ENCODE data around the gene LYL1.

The LYL1 gene

GRCh38 chr19:13093407-13094105 is 9.1 kb downstream of the LYL1 start:
- Histone ChIP-seq H2AK5ac (ENCODE audit: low read length, severe bottlenecking) (no peak overlapping the region), H3K4ac (ENCODE audit: low read depth in 1 of 2, low read length in 2 of 2) (no peak overlapping the region), H4K8ac (ENCODE audit: low read length) (no peak overlapping the region), H3K27me3 (ENCODE audit: control insufficient read depth in 1 of 2, insufficient read depth in 1 of 2, low read length in 2 of 2) (peaks cover 0 to 45% of the 10 kb centered on the region in 2 experiments), H3K4me3 (ENCODE audit: insufficient read depth in 1 of 2, low read depth in 1 of 2, low read length in 2 of 2) (no peak overlapping the region), H2BK120ac (ENCODE audit: low read depth, low read length) (no peak overlapping the region), H3K18ac (ENCODE audit: low read depth in 1 of 2, low read length in 2 of 2) (no peak overlapping the region), H3K14ac (ENCODE audit: low read length in 2 of 2) (peak overlapping the region in 1 of 2 experiments; percentile 29), H3K79me1 (replicated peaks; ENCODE audit: low read length, poor library complexity, severe bottlenecking) (no peaks in the 10 kb centered on the region), H2BK12ac (ENCODE audit: low read length in 2 of 2) (no peak overlapping the region), H4K91ac (ENCODE audit: low read length) (peak overlapping the region; percentile 58), H3K4me2 (ENCODE audit: low read length, poor library complexity, severe bottlenecking) (no peak overlapping the region), H3K27ac (ENCODE audit: low read length, poor library complexity, severe bottlenecking) (no peak overlapping the region), H2BK5ac (ENCODE audit: low read depth, low read length, poor library complexity, severe bottlenecking) (no peak overlapping the region), H3K9ac (ENCODE audit: low read length) (no peak overlapping the region), H3K23ac (ENCODE audit: low read length in 2 of 2) (no peak overlapping the region), H2BK15ac (ENCODE audit: low read depth, poor library complexity, severe bottlenecking) (no peak overlapping the region), H3K9me3 (ENCODE audit: control insufficient read depth, low read length) (no peaks in the 10 kb centered on the region), H3K4me1 (ENCODE audit: control insufficient read depth, insufficient read depth, low read depth, low read length) (peaks cover 50% of the 10 kb centered on the region), H3K36me3 (ENCODE audit: control insufficient read depth in 1 of 2, insufficient read depth in 2 of 2, low read depth in 1 of 2, low read length in 2 of 2) (peaks cover 0 to 55% of the 10 kb centered on the region in 2 experiments), H2AFZ (ENCODE audit: low read depth, low read length) (no peak overlapping the region)
- peak; percentile 84 for DNase-seq
- 39% methylated on average over 12 of the region's 12 CpGs for WGBS

DNA sequence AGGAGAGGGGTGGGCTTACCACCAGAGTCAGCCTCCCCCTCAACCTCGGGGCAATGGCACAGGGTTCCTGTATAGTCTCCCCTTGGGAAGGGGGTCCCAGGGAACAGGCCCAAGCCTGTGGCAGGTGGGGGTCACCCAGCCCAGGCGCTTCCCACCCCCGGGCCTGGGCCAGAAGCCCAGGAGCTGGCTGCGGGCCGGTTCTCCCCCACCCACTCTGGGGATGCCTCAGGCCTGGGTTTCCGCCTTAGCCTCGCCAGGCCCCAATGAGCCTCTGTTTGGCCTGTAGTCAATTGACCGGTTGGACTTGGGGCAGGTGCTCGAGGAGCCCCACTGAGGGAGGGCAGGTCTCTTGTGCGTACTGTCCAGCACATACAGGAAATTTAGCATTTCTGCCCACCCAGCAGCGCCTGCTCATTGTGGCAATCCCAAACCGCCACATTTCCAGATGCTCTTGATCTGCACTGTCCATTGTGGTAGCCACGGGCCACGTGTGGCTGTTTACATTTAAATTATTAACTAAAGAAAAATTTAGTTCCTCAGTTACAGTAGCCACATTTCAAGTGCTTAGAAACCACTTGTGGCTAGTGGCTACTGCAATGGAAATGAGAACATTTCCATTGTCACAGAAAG is 9.9 kb downstream of the LYL1 start:
- WGBS, result 90% methylated on average over 12 of the region's 14 CpGs

GRCh38 chr19:13092158-13092543 is 10.5 kb downstream of the LYL1 start:
- Histone ChIP-seq H3K9me3 (ENCODE audit: control insufficient read depth, low read length) (no peaks in the 10 kb centered on the region), H3K9ac (ENCODE audit: low read length) (peak overlapping the region; percentile 59), H3K18ac (ENCODE audit: low read depth in 1 of 2, low read length in 2 of 2) (no peak overlapping the region), H2BK5ac (ENCODE audit: low read depth, low read length, poor library complexity, severe bottlenecking) (peak overlapping the region; percentile 67), H2BK120ac (ENCODE audit: low read depth, low read length) (no peak overlapping the region), H3K4me2 (ENCODE audit: low read length, poor library complexity, severe bottlenecking) (no peak overlapping the region), H2AK5ac (ENCODE audit: low read length, severe bottlenecking) (peak overlapping the region; percentile 56), H3K27me3 (ENCODE audit: control insufficient read depth in 1 of 2, insufficient read depth in 1 of 2, low read length in 2 of 2) (peaks cover 0 to 37% of the 10 kb centered on the region in 2 experiments), H3K27ac (ENCODE audit: low read length, poor library complexity, severe bottlenecking) (no peak overlapping the region), H3K4me1 (ENCODE audit: control insufficient read depth, insufficient read depth, low read depth, low read length) (peaks cover 48% of the 10 kb centered on the region), H3K14ac (ENCODE audit: low read length in 2 of 2) (no peak overlapping the region), H4K91ac (ENCODE audit: low read length) (no peak overlapping the region), H3K36me3 (ENCODE audit: control insufficient read depth in 1 of 2, insufficient read depth in 2 of 2, low read depth in 1 of 2, low read length in 2 of 2) (peaks cover 0 to 64% of the 10 kb centered on the region in 2 experiments), H3K4me3 (ENCODE audit: insufficient read depth in 1 of 2, low read depth in 1 of 2, low read length in 2 of 2) (no peak overlapping the region), H2AFZ (ENCODE audit: low read depth, low read length) (no peak overlapping the region), H4K8ac (ENCODE audit: low read length) (no peak overlapping the region), H2BK15ac (ENCODE audit: low read depth, poor library complexity, severe bottlenecking) (no peak overlapping the region), H3K4ac (ENCODE audit: low read depth in 1 of 2, low read length in 2 of 2) (no peak overlapping the region), H2BK12ac (ENCODE audit: low read length in 2 of 2) (no peak overlapping the region), H3K79me1 (replicated peaks; ENCODE audit: low read length, poor library complexity, severe bottlenecking) (no peaks in the 10 kb centered on the region), H3K23ac (ENCODE audit: low read length in 2 of 2) (no peak overlapping the region)
- WGBS, result 90% methylated on average over 2 of the region's 2 CpGs
- no peak for DNase-seq

More for the DNA sequence above, 9.9 kb downstream of the LYL1 start:
- Histone ChIP-seq H3K4me1 (ENCODE audit: control insufficient read depth, insufficient read depth, low read depth, low read length) (peaks cover 49% of the 10 kb centered on the region), H2BK12ac (ENCODE audit: low read length in 2 of 2) (peak overlapping the region in 1 of 2 experiments; percentile 37), H4K91ac (ENCODE audit: low read length) (no peak overlapping the region), H3K14ac (ENCODE audit: low read length in 2 of 2) (no peak overlapping the region), H3K4me2 (ENCODE audit: low read length, poor library complexity, severe bottlenecking) (no peak overlapping the region), H3K4ac (ENCODE audit: low read depth in 1 of 2, low read length in 2 of 2) (no peak overlapping the region), H2AK5ac (ENCODE audit: low read length, severe bottlenecking) (peak overlapping the region; percentile 78), H3K23ac (ENCODE audit: low read length in 2 of 2) (peak overlapping the region in 1 of 2 experiments; percentile 6), H3K79me1 (replicated peaks; ENCODE audit: low read length, poor library complexity, severe bottlenecking) (no peaks in the 10 kb centered on the region), H3K4me3 (ENCODE audit: insufficient read depth in 1 of 2, low read depth in 1 of 2, low read length in 2 of 2) (no peak overlapping the region), H3K36me3 (ENCODE audit: control insufficient read depth in 1 of 2, insufficient read depth in 2 of 2, low read depth in 1 of 2, low read length in 2 of 2) (peaks cover 0 to 58% of the 10 kb centered on the region in 2 experiments), H3K9me3 (ENCODE audit: control insufficient read depth, low read length) (no peaks in the 10 kb centered on the region), H2BK120ac (ENCODE audit: low read depth, low read length) (no peak overlapping the region), H3K9ac (ENCODE audit: low read length) (peak overlapping the region; percentile 59), H2BK5ac (ENCODE audit: low read depth, low read length, poor library complexity, severe bottlenecking) (no peak overlapping the region), H4K8ac (ENCODE audit: low read length) (no peak overlapping the region), H2BK15ac (ENCODE audit: low read depth, poor library complexity, severe bottlenecking) (no peak overlapping the region), H2AFZ (ENCODE audit: low read depth, low read length) (no peak overlapping the region), H3K27me3 (ENCODE audit: control insufficient read depth in 1 of 2, insufficient read depth in 1 of 2, low read length in 2 of 2) (peaks cover 0 to 36% of the 10 kb centered on the region in 2 experiments), H3K18ac (ENCODE audit: low read depth in 1 of 2, low read length in 2 of 2) (no peak overlapping the region), H3K27ac (ENCODE audit: low read length, poor library complexity, severe bottlenecking) (no peak overlapping the region)
- DNase-seq, result no peak

- Histone ChIP-seq H3K4me3 (ENCODE audit: insufficient read depth in 1 of 2, low read depth in 1 of 2, low read length in 2 of 2) (no peak overlapping the region), H3K27me3 (ENCODE audit: control insufficient read depth in 1 of 2, insufficient read depth in 1 of 2, low read length in 2 of 2) (peaks cover 0 to 38% of the 10 kb centered on the region in 2 experiments), H3K23ac (ENCODE audit: low read length in 2 of 2) (no peak overlapping the region), H2AFZ (ENCODE audit: low read depth, low read length) (no peak overlapping the region), H4K91ac (ENCODE audit: low read length) (peak overlapping the region; percentile 5), H2BK15ac (ENCODE audit: low read depth, poor library complexity, severe bottlenecking) (no peak overlapping the region), H3K4ac (ENCODE audit: low read depth in 1 of 2, low read length in 2 of 2) (peak overlapping the region in 1 of 2 experiments; percentile 30), H3K18ac (ENCODE audit: low read depth in 1 of 2, low read length in 2 of 2) (peak overlapping the region; percentile 16 to 69), H3K9ac (ENCODE audit: low read length) (peak overlapping the region; percentile 59), H2BK12ac (ENCODE audit: low read length in 2 of 2) (peak overlapping the region in 1 of 2 experiments; percentile 45), H3K36me3 (ENCODE audit: control insufficient read depth in 1 of 2, insufficient read depth in 2 of 2, low read depth in 1 of 2, low read length in 2 of 2) (peaks cover 0 to 70% of the 10 kb centered on the region in 2 experiments), H3K4me1 (ENCODE audit: control insufficient read depth, insufficient read depth, low read depth, low read length) (peaks cover 46% of the 10 kb centered on the region), H3K14ac (ENCODE audit: low read length in 2 of 2) (peak overlapping the region in 1 of 2 experiments; percentile 1), H2BK5ac (ENCODE audit: low read depth, low read length, poor library complexity, severe bottlenecking) (peak overlapping the region; percentile 67), H2BK120ac (ENCODE audit: low read depth, low read length) (no peak overlapping the region), H4K8ac (ENCODE audit: low read length) (peak overlapping the region; percentile 5), H2AK5ac (ENCODE audit: low read length, severe bottlenecking) (no peak overlapping the region), H3K27ac (ENCODE audit: low read length, poor library complexity, severe bottlenecking) (peak overlapping the region; percentile 20), H3K9me3 (ENCODE audit: control insufficient read depth, low read length) (no peaks in the 10 kb centered on the region), H3K79me1 (replicated peaks; ENCODE audit: low read length, poor library complexity, severe bottlenecking) (no peaks in the 10 kb centered on the region), H3K4me2 (ENCODE audit: low read length, poor library complexity, severe bottlenecking) (peak overlapping the region; percentile 39)
- DNase-seq, result peak; percentile 79
- 27% methylated on average over 25 of the region's 25 CpGs for WGBS
Measured at GRCh38 chr19:13091400-13092157, 11.1 kb downstream of the LYL1 start.

Data from mesenchymal stem cell (in vitro differentiated cells and primary cell).